GM23248 (cell line): Measurements from ENCODE around the gene FRAS1. TPM values are rescaled to one million over a fixed set of nuclear protein-coding genes. Genes with fewer than 3 reads are reported as not detected.

Experiments
- DNase-seq: peaks from one replicate; pipeline ENCODE4 v3.0.0-alpha.2; 2015
- H2AFZ ChIP-seq: fragments of 200-600 bp; sonication (generic); 2 replicates; pipeline ENCODE4 v1.6.1; 2016; ENCODE audit warnings: antibody characterized with exemption
- H3F3A ChIP-seq: fragments of 200-600 bp; sonication (generic); 2 replicates; pipeline ENCODE4 v1.6.1; 2016; ENCODE audit warnings: mild to moderate bottlenecking, antibody characterized with exemption, mixed run types; ENCODE audit not compliant: insufficient read depth
- H3K27ac ChIP-seq: fragments of 200-600 bp; sonication (generic); 2 replicates; pipeline ENCODE4 v1.5.1; 2016; ENCODE audit warnings: mild to moderate bottlenecking
- H3K27me3 ChIP-seq: fragments of 200-600 bp; sonication (generic); replicated peaks from 2 replicates; pipeline ENCODE4 v1.6.1; 2016; ENCODE audit warnings: mild to moderate bottlenecking; ENCODE audit not compliant: insufficient read depth
- H3K36me3 ChIP-seq: fragments of 200-600 bp; sonication (generic); 2 replicates; pipeline ENCODE4 v1.6.1; 2016; ENCODE audit warnings: low read depth, mild to moderate bottlenecking
- H3K4me1 ChIP-seq: fragments of 200-600 bp; sonication (generic); 2 replicates; pipeline ENCODE4 v1.6.1; 2016; ENCODE audit warnings: mild to moderate bottlenecking; ENCODE audit not compliant: insufficient read depth
- H3K4me2 ChIP-seq: fragments of 200-600 bp; sonication (generic); one replicate; pipeline ENCODE4 v1.6.1; 2016; ENCODE audit warnings: mild to moderate bottlenecking; ENCODE audit not compliant: unreplicated experiment
- H3K4me3 ChIP-seq: fragments of 200-600 bp; sonication (generic); 2 replicates; pipeline ENCODE4 v1.5.1; 2016; ENCODE audit warnings: mild to moderate bottlenecking
- H3K79me2 ChIP-seq: fragments of 200-600 bp; sonication (generic); 2 replicates; pipeline ENCODE4 v1.6.1; 2016; ENCODE audit warnings: mild to moderate bottlenecking; ENCODE audit not compliant: insufficient read depth
- H3K9ac ChIP-seq: fragments of 200-600 bp; sonication (generic); 2 replicates; pipeline ENCODE4 v1.6.1; 2016; ENCODE audit warnings: mild to moderate bottlenecking
- H3K9me2 ChIP-seq: fragments of 200-600 bp; sonication (generic); 2 replicates; pipeline ENCODE4 v1.6.1; 2016; ENCODE audit warnings: mixed run types, mild to moderate bottlenecking, moderate library complexity; ENCODE audit not compliant: insufficient read depth
- H3K9me3 ChIP-seq: fragments of 200-600 bp; sonication (generic); one replicate; pipeline ENCODE4 v1.6.1; 2017; ENCODE audit warnings: low read depth
- H4K20me1 ChIP-seq: fragments of 200-600 bp; sonication (generic); 2 replicates; pipeline ENCODE4 v1.6.0; 2016; ENCODE audit not compliant: insufficient read depth
- EZH2 ChIP-seq: fragments of 200-600 bp; sonication (generic); IDR thresholded peaks from 2 replicates; pipeline ENCODE4 v1.6.1; 2018; ENCODE audit warnings: antibody characterized with exemption, mild to moderate bottlenecking; ENCODE audit not compliant: insufficient read depth, poor library complexity, severe bottlenecking
- EZH2phosphoT487 ChIP-seq: fragments of 200-600 bp; sonication (generic); IDR thresholded peaks from 2 replicates; pipeline ENCODE4 v1.6.1; 2018; ENCODE audit warnings: antibody characterized with exemption, moderate library complexity, mild to moderate bottlenecking, low read depth; ENCODE audit not compliant: insufficient read depth
- WGBS, 2 experiments: methylation state at CpG; one replicate each; pipeline ENCODE4 v1.1.6; 2015 to 2017; ENCODE audit warnings: low lambda C conversion rate in 2 of 2, low coverage in 1 of 2; ENCODE audit errors: missing lambda C conversion rate in 2 of 2; 5-methylcytosine and 5-hydroxymethylcytosine counted together
- in situ Hi-C: fragments of 300-500 bp; cut with MboI; formaldehyde crosslinking; loops from 2 replicates; pipeline ENCODE4 v1.15.0; 2020
- polyA plus RNA-seq: library from polyadenylated mRNA; unstranded; fragments of >200 nt; fragmentation: Nextera tagmentation; extraction: Ambion mirVana; gene quantifications from 2 replicates; pipeline ENCODE4 v1.2.1, GENCODE V29; 2016
- total RNA-seq: library from RNA; depleted of rRNA; stranded (reverse); fragments of >200 nt; shearing (Covaris generic); gene quantifications from 2 replicates; pipeline ENCODE4 v1.2.3, GENCODE V29; 2014

FRAS1 gene
- total and polyA plus RNA-seq, 2 experiments from 2014 or later, result 6.5 to 19.8 TPM

DNA sequence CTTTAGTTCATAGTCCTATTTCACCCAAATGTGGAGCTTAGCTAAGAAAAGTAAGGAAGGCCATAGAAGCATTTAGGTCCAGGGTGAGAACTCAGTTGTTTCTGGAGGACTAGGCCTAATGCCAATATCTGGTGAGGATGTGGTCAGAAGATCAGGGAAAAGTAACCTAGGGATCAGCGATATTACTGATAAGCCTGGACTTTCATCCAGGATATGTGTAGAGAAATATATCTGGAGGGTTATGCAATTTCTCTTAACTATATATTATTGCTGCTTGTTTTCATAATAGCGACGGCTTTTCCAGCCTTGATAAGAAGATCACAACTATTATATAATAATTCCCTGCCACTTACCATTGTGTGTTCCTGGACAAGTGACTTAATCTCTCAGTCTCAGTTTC lies 81.1 kb downstream of the FRAS1 start:
- Histone ChIP-seq H3K9ac (no peak overlapping the region), H3K4me3 (no peak overlapping the region), H3K4me2 (no peak overlapping the region), H2AFZ (no peak overlapping the region), H3K27ac (no peak overlapping the region), H3K4me1 (no peaks in the 10 kb centered on the region; the same call in 1 of the 2 replicates), H3F3A (no peaks in the 10 kb centered on the region), H4K20me1 (no peaks in the 10 kb centered on the region), H3K36me3 (no peaks in the 10 kb centered on the region), H3K9me2 (no peaks in the 10 kb centered on the region), H3K79me2 (no peaks in the 10 kb centered on the region), H3K9me3 (no peaks in the 10 kb centered on the region), H3K27me3 (no peaks in the 10 kb centered on the region)
- TF ChIP-seq EZH2, result no peak
- no peak for TF ChIP-seq EZH2phosphoT487
- in situ Hi-C loops, result no loop called here
- WGBS, 2 experiments, result 85 to 99% methylated on average over 3 of the region's 3 CpGs
- no peak for DNase-seq

DNA sequence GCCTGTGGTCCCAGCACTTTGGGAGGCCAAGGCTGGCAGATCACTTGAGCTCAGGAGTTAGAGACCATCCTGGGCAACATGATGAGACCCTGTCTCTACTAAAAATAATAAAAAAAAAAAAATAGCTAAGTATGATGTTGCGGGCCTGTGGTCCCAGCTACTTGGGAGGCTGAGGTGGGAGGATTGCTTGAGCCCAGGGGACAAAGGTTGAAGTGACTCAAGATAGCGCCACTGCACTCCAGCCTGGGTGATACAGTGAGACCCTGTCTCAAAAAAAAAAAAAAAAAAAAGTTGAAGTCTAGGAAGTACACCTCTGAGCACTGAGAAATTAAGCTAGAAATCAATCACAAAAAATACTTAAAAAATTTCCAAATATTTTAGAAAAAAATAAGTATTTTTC lies 86.5 kb downstream of the FRAS1 start:
- TF ChIP-seq EZH2 (no peak), EZH2phosphoT487 (no peak)
- 95 to 96% methylated on average over 2 of the region's 2 CpGs for WGBS, 2 experiments
- H3K27me3 ChIP-seq, result no peaks in the 10 kb centered on the region
- H4K20me1 ChIP-seq, result no peaks in the 10 kb centered on the region
- DNase-seq, result no peak
- H3K9ac ChIP-seq, result no peak overlapping the region
- no peak overlapping the region for H2AFZ ChIP-seq
- H3K36me3 ChIP-seq, result no peaks in the 10 kb centered on the region
- H3F3A ChIP-seq, result no peaks in the 10 kb centered on the region
- no peaks in the 10 kb centered on the region for H3K4me1 ChIP-seq
- H3K4me3 ChIP-seq, result no peak overlapping the region
- H3K4me2 ChIP-seq, result no peak overlapping the region
- H3K9me3 ChIP-seq, result no peaks in the 10 kb centered on the region
- no peaks in the 10 kb centered on the region for H3K9me2 ChIP-seq
- in situ Hi-C loops, result no loop called here
- no peaks in the 10 kb centered on the region for H3K79me2 ChIP-seq
- H3K27ac ChIP-seq, result no peak overlapping the region

DNA sequence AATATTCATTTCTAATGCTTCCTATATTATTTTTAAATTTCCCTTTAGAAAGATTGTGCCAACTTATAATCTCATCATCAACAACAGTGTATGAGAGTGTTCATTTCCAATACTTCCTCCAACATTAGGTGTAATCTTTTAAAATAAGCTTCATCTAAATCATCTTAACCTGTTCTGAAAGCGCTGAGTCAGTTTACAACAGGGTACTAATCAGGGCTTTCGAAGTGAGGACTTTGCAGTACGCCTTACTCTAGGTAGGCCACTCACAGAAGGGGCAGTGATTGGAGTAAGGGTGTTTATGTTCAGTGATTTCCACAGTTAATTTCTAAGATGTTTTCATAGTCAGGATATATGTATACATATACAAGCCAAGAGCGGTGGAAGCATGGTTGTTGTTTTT lies 87.9 kb downstream of the FRAS1 start:
- in situ Hi-C loops, result no loop called here
- no peak overlapping the region for H3K9ac ChIP-seq
- H3K4me2 ChIP-seq, result no peak overlapping the region
- H3K4me3 ChIP-seq, result no peak overlapping the region
- no peaks in the 10 kb centered on the region for H3K4me1 ChIP-seq
- no peak for TF ChIP-seq EZH2phosphoT487
- TF ChIP-seq EZH2, result no peak
- no peaks in the 10 kb centered on the region for H3F3A ChIP-seq
- no peak for DNase-seq
- no peaks in the 10 kb centered on the region for H3K9me2 ChIP-seq
- no peaks in the 10 kb centered on the region for H3K27me3 ChIP-seq
- no peaks in the 10 kb centered on the region for H4K20me1 ChIP-seq
- no peak overlapping the region for H3K27ac ChIP-seq
- H3K79me2 ChIP-seq, result no peaks in the 10 kb centered on the region
- WGBS, 2 experiments, result 99 to 100% methylated on average over 4 of the region's 4 CpGs
- no peaks in the 10 kb centered on the region for H3K9me3 ChIP-seq
- H2AFZ ChIP-seq, result no peak overlapping the region
- H3K36me3 ChIP-seq, result no peaks in the 10 kb centered on the region

DNA sequence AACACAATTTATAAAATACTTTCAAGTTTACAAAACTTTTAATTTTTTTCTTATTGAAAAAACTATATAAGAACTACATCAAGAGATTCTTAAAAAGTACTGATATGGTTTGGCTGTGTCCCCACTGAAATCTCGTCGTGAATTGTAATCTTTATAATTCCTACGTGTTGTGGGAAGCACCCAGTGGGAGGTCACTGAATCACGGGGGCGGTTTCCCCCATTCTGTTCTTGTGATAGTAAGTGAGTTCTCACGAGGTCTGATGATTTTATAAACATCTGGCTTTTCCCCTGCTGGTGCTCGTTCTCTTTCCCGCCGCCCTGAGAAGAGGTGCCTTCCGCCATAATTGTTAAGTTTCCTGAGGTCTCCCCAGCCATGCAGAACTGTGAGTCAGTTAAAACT lies 88.5 kb downstream of the FRAS1 start:
- in situ Hi-C loops, result no loop called here
- H3K4me3 ChIP-seq, result no peak overlapping the region
- H3K79me2 ChIP-seq, result no peaks in the 10 kb centered on the region
- TF ChIP-seq EZH2, result no peak
- TF ChIP-seq EZH2phosphoT487, result no peak
- no peaks in the 10 kb centered on the region for H3K9me3 ChIP-seq
- H3K27ac ChIP-seq, result no peak overlapping the region
- H3F3A ChIP-seq, result no peaks in the 10 kb centered on the region
- WGBS, 2 experiments, result 68% methylated on average over 10 of the region's 10 CpGs
- no peak overlapping the region for H3K9ac ChIP-seq
- no peaks in the 10 kb centered on the region for H3K9me2 ChIP-seq
- no peaks in the 10 kb centered on the region for H3K27me3 ChIP-seq
- H4K20me1 ChIP-seq, result no peaks in the 10 kb centered on the region
- H3K36me3 ChIP-seq, result no peaks in the 10 kb centered on the region
- DNase-seq, result no peak
- H3K4me2 ChIP-seq, result no peak overlapping the region
- no peaks in the 10 kb centered on the region for H3K4me1 ChIP-seq
- no peak overlapping the region for H2AFZ ChIP-seq

DNA sequence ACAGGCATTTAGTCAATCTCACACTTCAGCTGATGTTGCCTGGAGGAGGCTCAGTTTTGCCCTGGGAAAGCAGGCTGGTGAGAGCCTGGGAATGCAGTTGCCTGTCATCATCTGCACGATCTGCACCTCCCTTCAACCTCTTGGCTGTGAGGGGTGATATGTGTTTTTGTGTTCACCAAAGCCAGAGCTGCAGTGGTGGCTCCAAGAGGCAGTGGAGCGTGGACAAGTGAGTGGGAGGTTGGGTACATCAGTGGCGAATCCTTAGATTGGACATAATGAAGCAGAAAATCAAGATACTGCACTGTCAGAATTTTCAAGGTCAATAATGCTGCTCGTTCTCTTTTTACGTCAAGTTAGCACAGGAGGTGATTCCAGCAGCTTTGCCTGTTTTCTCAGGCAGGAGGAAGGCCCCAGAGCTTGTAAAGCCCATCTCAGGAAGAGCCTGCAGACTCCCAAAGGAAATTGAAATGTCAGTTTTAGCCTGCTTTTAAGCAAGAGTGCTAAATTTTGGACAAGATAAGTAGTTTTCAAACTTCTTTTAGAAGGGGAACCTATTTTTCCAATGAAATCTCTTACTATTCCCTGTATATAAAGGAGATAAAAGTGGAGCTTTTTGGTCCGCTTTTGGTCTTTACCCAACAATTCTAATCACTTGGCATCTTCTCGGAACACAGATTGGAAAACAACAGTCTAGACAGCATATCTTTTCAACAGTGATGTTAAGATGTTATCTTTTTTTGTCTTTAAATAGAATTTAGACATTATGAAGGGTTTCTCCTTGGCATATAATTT lies 92.8 kb downstream of the FRAS1 start:
- Histone ChIP-seq H3K79me2 (no peaks in the 10 kb centered on the region), H3K4me3 (no peak overlapping the region), H3F3A (no peaks in the 10 kb centered on the region), H3K9me3 (no peaks in the 10 kb centered on the region), H4K20me1 (no peaks in the 10 kb centered on the region), H3K27ac (no peak overlapping the region), H3K9ac (no peak overlapping the region), H3K4me1 (no peaks in the 10 kb centered on the region), H3K9me2 (no peaks in the 10 kb centered on the region), H2AFZ (no peak overlapping the region), H3K27me3 (no peaks in the 10 kb centered on the region), H3K4me2 (no peak overlapping the region), H3K36me3 (no peaks in the 10 kb centered on the region)
- in situ Hi-C loops, result no loop called here
- no peak for DNase-seq
- 71 to 72% methylated on average over 7 of the region's 7 CpGs for WGBS, 2 experiments
- TF ChIP-seq EZH2, result no peak
- no peak for TF ChIP-seq EZH2phosphoT487
